ENCODE data around the gene USP33.
"Not testable (repeated sequence)": the region's sequence is repeated elsewhere in the genome, so short reads cannot be mapped to it uniquely, and the experiment has no call there.

The USP33 gene

GRCh38 chr1:77668924-77669449, 90.7 kb downstream of the USP33 start:
- DNase-seq, result no peak

GRCh38 chr1:77664939-77665516, 94.6 kb downstream of the USP33 start:
- DNase-seq, result no peak

DNA sequence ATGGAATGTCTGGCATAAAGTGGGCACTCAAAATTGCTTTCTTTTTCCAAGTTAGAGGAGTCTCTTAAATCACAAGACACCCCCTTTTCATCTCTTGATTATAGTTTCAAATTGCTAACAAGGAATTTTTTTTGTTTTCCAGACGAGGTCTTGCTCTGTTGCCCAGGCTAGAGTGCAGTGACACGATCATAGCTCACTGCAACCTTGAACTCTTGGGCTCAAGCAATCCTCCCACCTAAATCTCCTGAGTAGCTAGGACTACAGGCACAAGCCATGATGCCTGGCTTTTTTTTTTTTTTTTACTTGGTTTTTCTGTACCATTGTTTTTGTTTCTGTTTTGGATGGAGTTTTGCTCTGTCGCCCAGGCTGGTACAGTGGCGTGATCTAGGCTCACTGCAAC, 98.0 kb downstream of the USP33 start:
- no peak for DNase-seq

- no peak for DNase-seq
Observed at GRCh38 chr1:77659879-77660593, 99.6 kb downstream of the USP33 start.

GRCh38 chr1:77658271-77658670, 101.4 kb downstream of the USP33 start:
- no peak for DNase-seq

GRCh38 chr1:77655431-77655974, 104.1 kb downstream of the USP33 start:
- no peak for DNase-seq

- DNase-seq, result no peak
Observed at GRCh38 chr1:77652970-77653516, 106.6 kb downstream of the USP33 start.

DNA sequence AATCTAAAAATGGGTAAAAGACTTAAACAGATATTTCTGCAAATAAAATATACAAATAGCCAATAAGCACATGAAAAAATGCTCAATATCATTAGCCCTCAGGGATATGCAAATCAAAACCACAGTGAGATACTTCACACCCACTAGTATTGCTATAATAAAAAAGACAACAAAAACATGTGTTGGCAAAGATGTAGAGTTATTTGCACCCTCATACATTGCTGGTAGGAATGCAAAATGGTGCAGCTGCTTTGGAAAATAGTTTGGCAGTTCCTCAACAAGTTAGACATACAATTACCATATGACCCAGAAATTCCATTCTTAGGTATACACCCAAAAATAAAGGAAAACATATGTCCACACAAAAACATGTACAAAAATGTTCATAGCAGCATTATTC, 107.4 kb downstream of the USP33 start:
- no peak for DNase-seq

GRCh38 chr1:77649127-77649526, 110.5 kb downstream of the USP33 start:
- no peak for DNase-seq

DNA sequence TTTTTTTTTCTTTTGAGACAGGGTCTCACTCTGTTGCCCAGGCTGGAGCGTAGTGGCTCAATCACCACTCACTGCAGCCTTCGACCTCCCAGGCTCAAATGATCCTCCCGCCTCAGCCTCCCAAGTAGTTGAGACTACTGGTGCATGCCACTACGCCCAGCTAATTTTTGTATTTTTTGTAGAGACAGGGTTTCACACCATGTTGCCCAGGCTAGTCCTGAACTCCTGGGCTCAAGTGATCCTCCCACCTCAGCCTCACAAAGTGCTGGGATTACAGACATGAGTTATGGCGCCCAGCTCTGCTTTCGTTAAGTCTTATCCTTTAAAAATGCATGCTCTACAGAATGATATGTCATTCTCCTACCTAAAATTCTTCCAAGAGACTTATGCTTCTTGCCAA, 113.4 kb downstream of the USP33 start:
- not testable (repeated sequence) for DNase-seq

All from NCI-H1436 treated with DMSO at 0.1 percent for 48 hours (cell line).